ENCODE measurements around the gene GAMT.

The GAMT gene

GRCh38 chr19:1399079-1399478 lies 2.3 kb downstream of the GAMT start:
- DNase-seq = no peak

DNA sequence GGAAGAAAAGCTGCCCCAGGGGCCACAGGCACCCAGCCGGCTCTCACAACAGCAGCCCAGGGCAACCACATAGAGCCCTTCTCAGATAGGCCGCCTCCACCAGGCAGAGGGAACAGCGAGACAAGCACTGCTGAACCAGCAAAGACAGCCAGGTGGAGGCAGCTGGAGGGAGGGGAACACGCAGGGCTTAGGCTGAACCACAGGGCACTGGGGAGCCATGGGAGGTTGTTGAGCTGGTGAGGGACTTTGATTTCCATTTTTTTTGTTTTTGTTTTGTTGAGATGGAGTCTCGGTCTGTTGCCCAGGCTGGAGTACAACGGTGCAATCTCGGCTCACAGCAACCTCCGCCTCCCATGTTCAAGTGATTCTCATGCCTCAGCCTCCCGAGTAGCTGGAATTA lies 3.5 kb downstream of the GAMT start:
- DNase-seq = no peak

- DNase-seq = no peak
Observed at GRCh38 chr19:1396768-1397679, 4.3 kb downstream of the GAMT start.

DNA sequence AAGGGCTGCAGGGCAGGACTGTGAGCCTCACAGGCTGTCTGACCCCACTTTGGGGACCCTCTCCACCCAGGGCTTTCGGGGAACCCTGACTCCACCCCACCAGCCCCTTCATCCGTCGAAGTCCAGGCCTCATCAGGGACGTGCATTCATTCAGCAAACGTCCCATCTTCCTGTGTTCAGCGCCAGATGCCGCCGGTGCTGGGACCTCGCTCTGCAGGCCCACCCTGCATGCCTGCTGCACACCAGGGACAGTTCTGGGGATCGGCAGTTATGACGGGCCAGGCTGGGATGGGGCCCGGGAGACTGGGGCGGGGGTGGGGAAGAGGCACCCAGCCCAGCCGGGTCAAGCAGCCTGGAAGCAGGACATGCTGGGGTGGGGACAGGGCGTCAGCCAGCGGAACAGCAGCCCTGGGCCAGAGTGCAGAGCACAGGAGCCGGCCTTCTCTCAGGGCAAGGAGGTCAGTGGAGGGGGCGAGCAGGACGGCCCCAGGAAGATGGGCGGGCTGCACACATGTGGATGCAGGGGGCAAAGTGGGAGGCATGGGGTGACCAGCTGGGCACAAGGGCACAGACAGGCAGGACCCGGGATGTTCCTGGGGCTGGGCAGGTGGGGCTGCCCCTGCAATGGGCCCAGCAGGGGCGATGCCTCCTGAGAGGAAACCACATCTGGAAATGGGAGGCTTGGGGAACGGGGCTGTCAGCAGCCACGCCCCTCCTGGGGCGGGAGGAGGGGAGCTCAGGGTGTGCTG lies 5.1 kb downstream of the GAMT start:
- no peak for DNase-seq

DNA sequence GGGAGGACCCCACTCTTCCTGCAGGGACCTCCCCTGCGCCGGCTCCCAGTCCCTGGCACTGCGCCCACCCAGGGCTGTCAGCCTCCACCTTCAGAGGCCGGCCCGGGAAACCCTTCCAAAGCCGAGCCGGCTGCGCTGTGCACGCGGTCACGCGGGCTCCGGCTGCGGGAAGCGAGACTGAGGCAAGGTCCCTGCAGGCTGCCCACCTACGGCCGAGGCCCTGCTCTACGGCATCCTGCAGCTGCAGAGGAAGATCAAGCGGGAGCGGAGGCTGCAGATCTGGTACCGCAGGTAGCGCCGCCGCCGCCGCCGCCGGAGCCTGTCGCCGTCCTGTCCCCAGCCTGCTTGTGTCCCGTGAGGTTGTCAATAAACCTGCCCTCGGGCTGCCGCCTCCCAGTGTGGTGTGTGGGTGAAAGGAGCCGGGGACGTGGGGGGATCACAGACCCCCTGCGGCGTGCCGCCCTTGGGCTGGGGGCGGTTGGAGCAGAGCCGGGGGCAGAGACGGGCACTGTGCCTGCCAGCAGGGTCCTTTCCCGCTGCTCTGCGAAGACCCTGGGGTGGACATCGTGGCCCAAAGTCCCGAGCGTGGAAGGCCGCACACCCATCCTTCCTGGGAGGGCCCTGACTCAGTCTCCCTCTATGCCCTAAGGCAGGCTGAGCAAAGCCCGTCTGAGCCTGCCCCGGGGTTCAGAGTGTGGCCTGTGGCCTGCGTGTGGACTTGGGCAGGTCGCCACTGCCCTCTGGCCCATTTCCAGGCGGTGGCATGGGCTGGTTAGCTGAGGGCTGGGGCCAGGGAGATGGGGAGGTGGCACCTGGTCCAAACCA lies 5.9 kb downstream of the GAMT start:
- DNase-seq = no peak

DNA sequence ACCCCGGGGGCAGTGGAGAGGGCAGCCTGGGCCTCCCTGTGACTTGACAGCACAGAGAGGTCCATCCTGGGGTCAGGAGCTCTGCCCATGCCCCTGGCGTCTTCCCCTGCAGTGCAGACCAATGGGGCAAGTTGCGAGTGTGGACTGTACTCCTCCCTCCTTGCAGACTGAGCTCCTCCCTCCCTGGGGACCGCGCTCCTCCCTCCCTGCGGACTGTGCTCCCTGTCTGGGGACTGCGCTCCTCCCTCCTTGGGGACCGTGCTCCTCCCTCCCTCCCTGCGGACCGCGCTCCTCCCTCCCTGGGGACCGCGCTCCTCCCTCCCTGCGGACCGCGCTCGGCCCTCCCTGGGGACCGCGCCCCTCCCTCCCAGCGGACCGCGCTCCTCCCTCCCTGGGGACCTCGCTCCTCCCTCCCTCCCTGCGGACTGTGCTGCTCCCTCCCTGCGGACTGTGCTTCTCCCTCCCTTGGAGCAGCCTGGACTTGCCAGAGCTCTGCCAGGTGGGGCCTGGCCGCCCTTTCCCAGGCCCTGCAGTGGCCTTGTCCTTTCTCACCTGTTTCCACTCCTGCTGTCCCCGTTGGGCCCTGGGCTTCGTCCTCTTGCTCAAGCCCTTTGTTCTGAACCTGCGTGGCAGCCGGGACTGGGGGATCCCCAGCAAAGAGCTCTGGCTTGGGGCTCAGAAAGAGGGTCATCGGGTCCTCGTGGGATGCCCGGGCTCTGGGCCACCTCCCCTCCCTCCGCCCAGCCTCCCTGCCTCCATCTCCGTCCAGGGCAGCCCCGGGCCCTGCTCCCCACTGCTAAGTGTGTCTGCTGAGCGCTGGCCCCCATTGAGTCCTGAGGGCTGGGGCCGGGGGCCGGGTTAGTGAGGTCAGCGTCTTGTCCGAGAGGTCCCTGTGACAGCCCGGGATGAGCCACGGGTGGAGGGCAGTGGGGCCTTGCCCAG lies 6.8 kb downstream of the GAMT start:
- DNase-seq = no peak

GRCh38 chr19:1393841-1394240 lies 7.5 kb downstream of the GAMT start:
- DNase-seq = no peak

- DNase-seq = no peak
Observed at GRCh38 chr19:1392939-1393530, 8.3 kb downstream of the GAMT start.

DNA sequence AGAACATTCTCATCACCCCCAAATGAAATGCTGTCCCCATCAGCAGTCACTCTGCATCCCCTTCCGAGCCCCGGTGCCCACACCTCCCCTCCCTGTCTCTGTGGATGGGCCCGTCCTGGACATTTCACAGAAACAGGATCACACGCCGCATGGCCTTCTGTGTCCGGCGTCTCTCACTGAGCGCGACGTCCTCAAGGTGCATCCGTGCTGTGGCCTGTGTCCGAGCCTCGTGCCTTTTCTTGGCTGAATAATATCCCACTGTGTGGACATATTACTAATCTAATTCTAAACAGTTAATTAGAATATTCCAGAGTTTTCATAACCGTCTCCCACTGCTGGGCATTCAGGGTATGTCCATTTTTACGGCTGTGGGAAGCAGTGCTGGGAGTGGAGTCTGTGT lies 8.9 kb downstream of the GAMT start:
- no peak for DNase-seq

- DNase-seq = no peak
Observed at GRCh38 chr19:1390890-1391423, 10.4 kb downstream of the GAMT start.

GRCh38 chr19:1389033-1389940 lies 12.1 kb downstream of the GAMT start:
- DNase-seq = no peak

DNA sequence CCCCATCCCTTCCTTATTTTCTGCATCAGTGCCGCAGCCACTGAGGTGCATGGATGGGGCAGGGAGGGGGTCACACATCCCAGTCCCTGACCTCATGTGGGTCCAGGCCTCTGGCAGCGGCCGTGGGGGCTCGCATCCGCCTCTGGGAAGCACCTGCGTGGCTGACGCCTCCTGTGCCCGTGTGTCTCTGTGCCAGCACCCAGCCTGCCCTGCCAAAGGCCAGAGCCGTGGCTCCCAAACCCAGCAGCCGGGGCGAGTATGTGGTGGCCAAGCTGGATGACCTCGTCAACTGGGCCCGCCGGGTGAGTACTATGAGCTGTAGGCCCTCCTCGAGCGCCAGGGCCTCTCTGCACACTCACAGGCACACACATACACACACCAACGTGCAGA lies 12.7 kb downstream of the GAMT start:
- no peak for DNase-seq

GRCh38 chr19:1387684-1388636 lies 13.4 kb downstream of the GAMT start:
- DNase-seq = no peak

GRCh38 chr19:1386945-1387683 lies 14.2 kb downstream of the GAMT start:
- no peak for DNase-seq

GRCh38 chr19:1385816-1386215 lies 15.5 kb downstream of the GAMT start:
- DNase-seq = no peak

GRCh38 chr19:1384478-1385110 lies 16.7 kb downstream of the GAMT start:
- DNase-seq = no peak

GRCh38 chr19:1384085-1384462 lies 17.3 kb downstream of the GAMT start:
- no peak for DNase-seq
